ENCODE measurements around the gene PRR29.
"Not testable (repeated sequence)": the region's sequence is repeated elsewhere in the genome, so short reads cannot be mapped to it uniquely, and the experiment has no call there.

Gene PRR29

DNA sequence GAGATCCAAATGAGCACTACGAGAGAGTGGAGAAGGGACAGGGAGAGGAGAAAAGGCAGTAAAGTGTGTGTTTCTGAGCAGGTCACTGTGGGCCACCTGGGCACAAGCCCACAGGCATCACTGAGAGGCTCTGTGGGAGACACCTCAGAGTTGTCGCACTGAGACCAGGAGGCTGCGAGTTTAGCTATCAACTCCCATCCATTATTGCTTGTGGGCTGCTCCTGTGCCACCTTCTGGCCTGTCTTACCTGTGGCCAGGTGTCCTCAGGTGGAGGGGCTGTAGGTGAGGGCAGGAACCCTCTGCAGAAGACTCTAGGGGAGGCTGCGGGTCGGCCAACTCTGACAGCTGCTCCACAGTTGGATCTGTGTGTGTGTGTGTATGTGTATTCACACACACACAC, 2.5 kb upstream of the PRR29 start:
- H3K27ac ChIP-seq = no peak overlapping the region
- no peak for DNase-seq (ENCODE audit: low read depth, low spot score)

- H3K27ac ChIP-seq = no peak overlapping the region
- DNase-seq (ENCODE audit: low read depth, low spot score) = no peak
Measured at GRCh38 chr17:63996430-63997182, 1.5 kb upstream of the PRR29 start.

- no peak overlapping the region for H3K27ac ChIP-seq
- DNase-seq (ENCODE audit: low read depth, low spot score) = no peak
Measured at GRCh38 chr17:63997341-63998048, 656 bp upstream of the PRR29 start.

- DNase-seq (ENCODE audit: low read depth, low spot score) = no peak
- no peak overlapping the region for H3K27ac ChIP-seq
Measured at GRCh38 chr17:63998721-63999679, 849 bp downstream of the PRR29 start.

- H3K27ac ChIP-seq = no peak overlapping the region
- no peak for DNase-seq (ENCODE audit: low read depth, low spot score)
Measured at GRCh38 chr17:63999680-64000531, 1.8 kb downstream of the PRR29 start.

- DNase-seq (ENCODE audit: low read depth, low spot score) = no peak
- H3K27ac ChIP-seq = no peak overlapping the region
Measured at GRCh38 chr17:64001091-64001579, 3.0 kb downstream of the PRR29 start.

GRCh38 chr17:64001763-64002529, 3.8 kb downstream of the PRR29 start:
- H3K27ac ChIP-seq = no peak overlapping the region
- DNase-seq (ENCODE audit: low read depth, low spot score) = no peak

DNA sequence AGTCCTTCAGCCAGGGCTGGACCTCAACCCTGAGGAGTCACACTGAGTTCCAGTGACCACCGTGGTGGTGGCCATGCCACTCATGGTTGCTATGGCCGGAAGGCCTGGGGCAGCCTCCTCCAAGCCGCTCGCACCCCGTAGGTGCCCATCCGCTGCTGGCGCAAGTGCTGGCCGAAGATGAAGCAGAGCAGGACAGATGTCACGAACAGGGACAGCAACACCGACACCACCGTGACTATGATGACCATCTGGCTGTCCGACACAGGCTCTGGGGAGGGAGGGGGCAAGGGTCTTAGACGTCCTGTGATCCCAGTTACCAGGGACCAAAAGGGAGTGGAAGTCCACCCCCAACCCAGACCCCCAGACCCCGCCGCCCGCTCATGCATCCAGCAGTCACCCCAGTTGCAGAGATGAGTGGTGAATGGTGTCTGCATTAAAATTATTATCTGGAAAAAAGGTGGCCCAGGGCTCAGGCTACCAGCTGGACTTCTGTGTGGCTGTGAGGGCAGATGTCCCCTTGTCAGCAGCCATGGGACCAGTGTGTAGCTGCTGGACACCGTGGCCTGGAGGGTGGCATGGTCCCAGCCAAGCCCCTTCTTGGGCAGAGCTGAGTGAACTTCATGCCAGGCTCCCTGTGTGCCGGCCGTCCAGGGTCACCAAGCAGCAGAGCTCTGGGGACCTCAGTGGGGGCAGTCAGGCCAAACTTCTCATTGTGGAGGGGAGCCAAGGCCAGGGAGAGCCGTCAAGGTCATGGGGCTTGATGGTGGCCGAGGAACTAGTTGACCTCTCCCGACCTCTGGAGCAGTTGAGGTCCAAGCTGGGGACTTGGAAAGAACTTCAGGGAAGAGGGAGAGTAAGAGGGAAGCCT, 4.7 kb downstream of the PRR29 start:
- no peak for DNase-seq (ENCODE audit: low read depth, low spot score)
- no peak overlapping the region for H3K27ac ChIP-seq

- DNase-seq (ENCODE audit: low read depth, low spot score) = no peak
- H3K27ac ChIP-seq = no peak overlapping the region
Measured at GRCh38 chr17:64003526-64004121, 5.5 kb downstream of the PRR29 start.

DNA sequence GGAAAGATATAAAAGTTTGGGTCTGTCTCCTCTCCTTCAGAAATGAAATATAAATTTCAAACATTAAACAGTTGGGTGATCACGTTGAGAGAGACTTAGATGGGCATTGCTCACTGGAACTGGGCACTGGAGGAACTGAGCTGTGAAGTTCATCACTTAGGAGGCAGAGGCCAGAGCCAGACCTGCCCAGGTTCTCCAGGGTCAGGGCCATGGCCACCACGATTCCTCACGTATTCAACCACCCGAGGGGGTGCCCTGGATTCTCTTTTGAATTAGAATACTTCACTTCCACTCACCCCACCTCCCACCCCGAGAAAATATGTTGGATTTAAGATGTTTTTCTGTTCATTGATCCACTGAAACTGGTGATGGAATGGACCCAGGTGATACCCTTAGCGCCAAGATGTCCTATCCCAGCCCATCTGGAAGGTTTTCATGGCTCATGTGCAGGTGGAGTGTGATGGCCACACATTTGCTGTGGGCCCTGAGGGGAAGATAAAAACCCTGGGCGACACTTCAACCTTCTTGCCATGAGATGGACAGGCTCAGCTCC, 6.1 kb downstream of the PRR29 start:
- DNase-seq (ENCODE audit: low read depth, low spot score) = no peak
- H3K27ac ChIP-seq = no peak overlapping the region

- no peak overlapping the region for H3K27ac ChIP-seq
Measured at GRCh38 chr17:64004903-64005733, 7.0 kb downstream of the PRR29 start.

DNA sequence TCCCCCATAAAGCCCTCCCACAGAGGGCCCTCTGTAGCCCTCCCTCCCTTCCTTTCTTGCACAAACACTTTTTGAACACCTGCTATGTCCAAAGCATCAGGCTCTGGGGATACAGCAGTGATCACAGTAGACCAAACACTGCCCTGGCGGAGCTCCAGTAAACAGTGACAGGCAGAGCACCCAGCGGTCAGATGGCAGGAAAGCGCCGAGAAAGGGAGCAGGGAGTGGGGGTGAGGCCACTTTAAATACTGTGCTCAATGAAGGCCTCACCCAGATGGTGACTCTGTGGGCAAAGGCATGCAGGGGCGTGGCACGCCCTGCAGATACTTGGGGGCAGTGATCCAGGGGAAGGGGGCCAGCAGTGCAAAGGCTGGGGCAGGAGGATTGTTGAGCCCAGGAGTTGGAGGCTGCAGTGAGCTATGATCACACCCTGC, 7.6 kb downstream of the PRR29 start:
- DNase-seq (ENCODE audit: low read depth, low spot score) = no peak
- H3K27ac ChIP-seq = no peak overlapping the region

More at GRCh38 chr17:64004903-64005733, 7.0 kb downstream of the PRR29 start:
- DNase-seq (ENCODE audit: low read depth, low spot score) = no peak

GRCh38 chr17:64006361-64007088, 8.4 kb downstream of the PRR29 start:
- H3K27ac ChIP-seq = no peak overlapping the region
- no peak for DNase-seq (ENCODE audit: low read depth, low spot score)

- not testable (repeated sequence) for DNase-seq (ENCODE audit: low read depth, low spot score); H3K27ac ChIP-seq
Measured at GRCh38 chr17:64007089-64007837, 9.1 kb downstream of the PRR29 start.

DNA sequence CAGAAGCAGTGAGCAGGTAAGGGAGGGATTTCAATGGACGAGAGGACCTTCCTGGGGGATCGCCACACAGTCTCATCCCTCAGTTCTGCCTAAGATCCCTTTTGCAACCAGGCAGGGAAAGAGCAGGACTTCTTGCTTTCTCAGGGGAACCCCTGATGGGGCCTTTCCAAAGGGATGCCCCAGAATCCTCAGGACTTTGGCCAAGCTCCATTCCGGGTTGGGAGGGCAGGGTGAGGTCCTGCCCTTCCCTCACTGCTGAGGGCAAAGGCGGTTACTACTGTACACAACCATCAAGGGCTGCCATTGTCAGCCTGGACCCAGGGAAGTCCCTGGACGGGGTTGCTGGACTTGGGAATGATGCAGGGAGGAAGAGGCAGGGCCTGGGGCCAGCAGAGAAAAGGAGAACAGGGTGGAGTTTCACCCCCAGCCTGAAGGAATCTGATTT, 9.7 kb downstream of the PRR29 start:
- no peak overlapping the region for H3K27ac ChIP-seq
- no peak for DNase-seq (ENCODE audit: low read depth, low spot score)
